ENCODE data around the gene OCLN.
"Not testable (repeated sequence)": the region's sequence is repeated elsewhere in the genome, so short reads cannot be mapped to it uniquely, and the experiment has no call there.

DNA sequence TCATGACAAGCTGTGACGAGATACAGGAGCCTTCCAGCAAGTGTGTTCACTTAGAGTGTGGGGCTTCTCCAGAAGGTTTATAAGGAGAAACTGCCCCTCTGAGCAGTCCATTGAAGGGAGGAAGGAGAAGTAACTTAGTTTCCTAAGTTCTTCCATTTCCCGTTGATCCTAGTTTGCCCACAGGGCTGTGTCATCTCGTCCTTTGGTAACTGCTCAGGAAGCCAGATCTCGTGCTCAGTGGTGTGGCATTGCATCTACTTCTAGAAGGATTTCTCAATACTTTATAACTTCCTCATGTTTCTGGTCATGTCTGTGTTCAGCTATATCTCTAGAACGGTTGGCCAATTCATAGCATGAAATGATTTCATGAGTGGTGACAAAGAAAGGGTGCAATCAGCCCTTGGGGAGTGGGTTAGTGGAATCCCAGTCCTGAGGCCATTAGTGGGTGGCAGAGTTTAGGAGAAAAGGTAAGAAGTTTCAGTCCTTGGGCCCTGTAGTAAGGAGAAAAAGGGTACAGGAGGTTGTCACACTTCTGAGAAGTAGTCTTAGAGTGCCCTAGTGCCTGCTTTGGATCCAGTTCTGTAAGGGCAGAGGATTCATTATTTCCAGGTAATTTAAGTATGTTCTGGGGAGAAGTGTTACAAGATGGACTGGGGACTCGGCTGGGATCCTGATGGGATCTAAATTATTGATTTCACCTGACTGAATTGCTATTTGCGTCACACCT lies 103.7 kb downstream of the OCLN start:
- TF ChIP-seq POLR2A, POLR2AphosphoS5, EP300 (IDR thresholded peaks at IDR 0.05): not testable (repeated sequence)
- TF ChIP-seq, protein P1, sequence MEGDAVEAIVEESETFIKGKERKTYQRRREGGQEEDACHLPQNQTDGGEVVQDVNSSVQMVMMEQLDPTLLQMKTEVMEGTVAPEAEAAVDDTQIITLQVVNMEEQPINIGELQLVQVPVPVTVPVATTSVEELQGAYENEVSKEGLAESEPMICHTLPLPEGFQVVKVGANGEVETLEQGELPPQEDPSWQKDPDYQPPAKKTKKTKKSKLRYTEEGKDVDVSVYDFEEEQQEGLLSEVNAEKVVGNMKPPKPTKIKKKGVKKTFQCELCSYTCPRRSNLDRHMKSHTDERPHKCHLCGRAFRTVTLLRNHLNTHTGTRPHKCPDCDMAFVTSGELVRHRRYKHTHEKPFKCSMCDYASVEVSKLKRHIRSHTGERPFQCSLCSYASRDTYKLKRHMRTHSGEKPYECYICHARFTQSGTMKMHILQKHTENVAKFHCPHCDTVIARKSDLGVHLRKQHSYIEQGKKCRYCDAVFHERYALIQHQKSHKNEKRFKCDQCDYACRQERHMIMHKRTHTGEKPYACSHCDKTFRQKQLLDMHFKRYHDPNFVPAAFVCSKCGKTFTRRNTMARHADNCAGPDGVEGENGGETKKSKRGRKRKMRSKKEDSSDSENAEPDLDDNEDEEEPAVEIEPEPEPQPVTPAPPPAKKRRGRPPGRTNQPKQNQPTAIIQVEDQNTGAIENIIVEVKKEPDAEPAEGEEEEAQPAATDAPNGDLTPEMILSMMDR (IDR thresholded peaks at IDR 0.05), result not testable (repeated sequence)

Measured in gastroesophageal sphincter (tissue), 3 donors.